Neural cell (in vitro differentiated cells): Measurements from ENCODE around the gene TMEM247. TPM values are rescaled to one million over a fixed set of nuclear protein-coding genes. Genes with fewer than 3 reads are reported as not detected.

Source experiments
- H2AFZ ChIP-seq: fragments of 200-600, 300-800 bp; sonication (generic), shearing (Covaris generic); 2 replicates; pipeline ENCODE4 v1.6.0; 2014; ENCODE audit warnings: low read depth, mild to moderate bottlenecking, antibody characterized with exemption, low read length, moderate library complexity
- H3F3A ChIP-seq: fragments of 200-600 bp; shearing (Covaris generic); 2 replicates; pipeline ENCODE4 v1.6.1; 2016; ENCODE audit warnings: mild to moderate bottlenecking, moderate library complexity, mixed read lengths, antibody characterized with exemption, low read length; ENCODE audit not compliant: insufficient read depth, poor library complexity, severe bottlenecking
- H3K27ac ChIP-seq: fragments of 200-600, 300-800 bp; sonication (generic), shearing (Covaris generic); 2 replicates; pipeline ENCODE4 v1.5.1; 2014; ENCODE audit warnings: mild to moderate bottlenecking, low read length, moderate library complexity
- H3K27me3 ChIP-seq: fragments of 300-800, 200-600 bp; sonication (generic), shearing (Covaris generic); 2 replicates; pipeline ENCODE4 v1.6.0; 2014; ENCODE audit warnings: mild to moderate bottlenecking, low read depth, low read length, moderate library complexity; ENCODE audit not compliant: insufficient read depth
- H3K36me3 ChIP-seq: fragments of 300-800, 200-600 bp; sonication (generic), shearing (Covaris generic); 2 replicates; pipeline ENCODE4 v1.5.1; 2014; ENCODE audit warnings: mild to moderate bottlenecking, antibody characterized with exemption, low read length, moderate library complexity; ENCODE audit not compliant: insufficient read depth
- H3K4me2 ChIP-seq: fragments of 300-800, 200-600 bp; sonication (generic), shearing (Covaris generic); 2 replicates; pipeline ENCODE4 v1.6.0; 2014; ENCODE audit warnings: mild to moderate bottlenecking, low read length
- H3K4me3 ChIP-seq: fragments of 300-800, 200-600 bp; sonication (generic), shearing (Covaris generic); 2 replicates; pipeline ENCODE4 v1.5.1; 2014; ENCODE audit warnings: mild to moderate bottlenecking, low read length, moderate library complexity
- H3K79me2 ChIP-seq: fragments of 200-600 bp; shearing (Covaris generic); replicated peaks from 2 replicates; pipeline ENCODE4 v1.6.0; 2014; ENCODE audit warnings: mild to moderate bottlenecking, low read length, moderate library complexity; ENCODE audit not compliant: insufficient read depth
- H3K9ac ChIP-seq: fragments of 300-800, 200-600 bp; sonication (generic), shearing (Covaris generic); 2 replicates; pipeline ENCODE4 v1.6.1; 2016; ENCODE audit warnings: mild to moderate bottlenecking, low read length, mixed read lengths
- H3K9me2 ChIP-seq: fragments of 200-600 bp; shearing (Covaris generic); 2 replicates; pipeline ENCODE4 v1.6.1; 2016; ENCODE audit warnings: mild to moderate bottlenecking, low read length, mixed read lengths; ENCODE audit not compliant: insufficient read depth
- H3K9me3 ChIP-seq: fragments of 200-600, 300-800 bp; sonication (generic), shearing (Covaris generic); 2 replicates; pipeline ENCODE4 v1.6.1; 2016; ENCODE audit warnings: mild to moderate bottlenecking, mixed run types, low read length, moderate library complexity, mixed read lengths
- H4K20me1 ChIP-seq: fragments of 200-600 bp; shearing (Covaris generic); 2 replicates; pipeline ENCODE4 v1.6.1; 2016; ENCODE audit warnings: mild to moderate bottlenecking, mixed run types; ENCODE audit not compliant: insufficient read depth
- CTCF ChIP-seq: fragments of 450-650 bp; IDR thresholded peaks from 2 replicates; pipeline ENCODE4 v1.5.1; 2014; ENCODE audit warnings: antibody characterized with exemption, mild to moderate bottlenecking, moderate library complexity; ENCODE audit not compliant: poor library complexity, severe bottlenecking
- EP300 ChIP-seq: fragments of 450-650 bp; conservative IDR thresholded peaks from 2 replicates; pipeline ENCODE4 v1.6.1; 2014; ENCODE audit warnings: antibody characterized with exemption, mild to moderate bottlenecking, moderate library complexity; ENCODE audit not compliant: poor library complexity, severe bottlenecking
- EZH2 ChIP-seq: fragments of 200-600, 300-800 bp; shearing (Covaris generic), sonication (generic); IDR thresholded peaks from 2 replicates; pipeline ENCODE4 v1.6.1; 2014; ENCODE audit warnings: antibody characterized with exemption, low read length, borderline replicate concordance, mild to moderate bottlenecking; ENCODE audit not compliant: insufficient read depth, poor library complexity, severe bottlenecking
- MXI1 ChIP-seq: fragments of 450-650 bp; conservative IDR thresholded peaks from 2 replicates; pipeline ENCODE4 v1.6.1; 2014; ENCODE audit warnings: antibody characterized with exemption, mild to moderate bottlenecking; ENCODE audit not compliant: poor library complexity, severe bottlenecking
- POLR2AphosphoS5 ChIP-seq: IDR thresholded peaks from 2 replicates; pipeline ENCODE4 v1.6.1; 2012
- RAD21 ChIP-seq: fragments of 450-650 bp; conservative IDR thresholded peaks from 2 replicates; pipeline ENCODE4 v1.6.1; 2014; ENCODE audit warnings: antibody characterized with exemption, mild to moderate bottlenecking, moderate library complexity
- REST ChIP-seq: IDR thresholded peaks from 2 replicates; pipeline ENCODE4 v1.6.1; 2012; ENCODE audit warnings: borderline replicate concordance
- SMC3 ChIP-seq: fragments of 450-650 bp; conservative IDR thresholded peaks from 2 replicates; pipeline ENCODE4 v1.6.1; 2014; ENCODE audit warnings: antibody characterized with exemption, mild to moderate bottlenecking, moderate library complexity; ENCODE audit not compliant: poor library complexity
- TAF1 ChIP-seq: IDR thresholded peaks from 2 replicates; pipeline ENCODE4 v1.6.1; 2012; ENCODE audit warnings: low read depth
- polyA plus RNA-seq: library from polyadenylated mRNA; depleted of rRNA; stranded (reverse); fragments of >200 nt; gene quantifications from 2 replicates; pipeline ENCODE4 v1.2.3, GENCODE V29; 2014

Gene TMEM247
- polyA plus RNA-seq, 1 donor from 2014 or later = not detected

GRCh38 chr2:46449700-46450099, 29.7 kb upstream of the TMEM247 start:
- Histone ChIP-seq H3K9me3 (no peaks in the 10 kb centered on the region), H3K4me3 (no peak overlapping the region), H3K27ac (no peak overlapping the region), H3K79me2 (no peaks in the 10 kb centered on the region), H4K20me1 (no peaks in the 10 kb centered on the region), H3K36me3 (no peaks in the 10 kb centered on the region), H2AFZ (no peak overlapping the region), H3K9me2 (no peaks in the 10 kb centered on the region), H3K9ac (no peak overlapping the region), H3F3A (no peaks in the 10 kb centered on the region), H3K4me2 (no peak overlapping the region), H3K27me3 (no peaks in the 10 kb centered on the region)
- TF ChIP-seq EP300 (no peak), SMC3 (no peak), RAD21 (no peak), TAF1 (no peak), POLR2AphosphoS5 (no peak), CTCF (no peak), REST (no peak), MXI1 (no peak), EZH2 (no peak)

- Histone ChIP-seq H3K4me2 (no peak overlapping the region), H3K4me3 (no peak overlapping the region)
- no peak for TF ChIP-seq SMC3
- no peak for TF ChIP-seq TAF1
- TF ChIP-seq EZH2 = no peak
- TF ChIP-seq CTCF = no peak
- TF ChIP-seq MXI1 = no peak
- no peak for TF ChIP-seq POLR2AphosphoS5
- TF ChIP-seq RAD21 = no peak
These were observed 28.1 kb upstream of the TMEM247 start for GRCh38 chr2:46451131-46451711.

More at GRCh38 chr2:46451131-46451711, 28.1 kb upstream of the TMEM247 start:
- no peak overlapping the region for H3K9ac ChIP-seq
- no peaks in the 10 kb centered on the region for H3K9me2 ChIP-seq
- H3K9me3 ChIP-seq = no peaks in the 10 kb centered on the region
- no peak overlapping the region for H2AFZ ChIP-seq
- H3K27ac ChIP-seq = no peak overlapping the region
- no peaks in the 10 kb centered on the region for H4K20me1 ChIP-seq
- H3K27me3 ChIP-seq = no peaks in the 10 kb centered on the region
- no peaks in the 10 kb centered on the region for H3F3A ChIP-seq
- no peaks in the 10 kb centered on the region for H3K36me3 ChIP-seq
- H3K79me2 ChIP-seq = no peaks in the 10 kb centered on the region
